ENCODE measurements around the gene MLH1. TPM values are rescaled to one million over a fixed set of nuclear protein-coding genes. Genes with fewer than 3 reads are reported as not detected.

Gene MLH1
- total and polyA plus RNA-seq, 10 of the 15 experiments (the other 5 are each of a cell fraction or from before 2014, with no cell fraction given) = 58.6 to 109 (median 81.4) TPM

DNA sequence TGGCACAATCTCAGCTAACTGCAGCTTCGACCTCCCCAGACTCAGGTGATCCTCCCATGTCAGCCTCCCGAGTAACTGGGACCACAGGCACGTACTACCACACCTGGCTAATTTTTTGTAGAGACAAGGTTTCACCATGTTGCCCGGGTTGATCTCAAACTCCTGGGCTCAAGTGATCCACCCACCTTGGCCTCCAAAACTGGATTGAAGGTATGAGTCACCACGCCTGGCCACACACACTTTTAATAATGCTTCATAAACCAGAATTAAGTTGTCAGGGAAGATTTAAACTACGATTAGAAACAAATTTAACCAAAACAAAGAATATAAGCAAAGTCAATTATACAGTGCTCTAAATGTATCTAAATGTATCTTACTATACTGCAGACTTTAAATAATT lies 93.6 kb downstream of the MLH1 start:
- no peak overlapping the region for H3K27ac ChIP-seq (ENCODE audit: control insufficient read depth, insufficient read depth)

DNA sequence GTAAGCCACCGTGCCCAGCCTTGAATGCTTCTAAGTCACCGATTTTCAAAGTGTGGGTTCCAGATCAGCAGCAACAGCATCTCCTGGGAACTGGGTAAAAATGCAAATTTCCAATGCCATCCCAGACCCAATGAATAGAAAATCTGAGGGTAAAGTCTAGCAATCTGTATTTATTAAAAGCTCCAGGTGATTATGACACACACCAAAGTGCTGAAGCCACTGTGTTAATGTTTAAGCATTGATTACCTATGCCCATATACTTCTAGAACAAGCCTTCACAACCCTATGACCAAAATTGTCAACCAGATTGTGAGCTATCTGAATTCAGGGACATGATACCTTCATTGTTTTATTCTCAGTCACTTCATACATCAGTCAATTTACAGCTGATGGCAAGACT lies 94.6 kb downstream of the MLH1 start:
- no peak overlapping the region for H3K27ac ChIP-seq (ENCODE audit: control insufficient read depth, insufficient read depth)
- 52% methylated on average over 2 of the region's 2 CpGs for WGBS (ENCODE audit: insufficient coverage, insufficient replicate concordance, low lambda C conversion rate, missing lambda C conversion rate)
- no peaks in the 10 kb centered on the region for H3K79me2 ChIP-seq (ENCODE audit: control insufficient read depth, insufficient read depth, low read length)
- no peak overlapping the region for H3K9ac ChIP-seq (ENCODE audit: control insufficient read depth, insufficient read depth, low read length)
- H3K27me3 ChIP-seq (replicated peaks in 1 of 2; ENCODE audit: control insufficient read depth in 2 of 2, insufficient read depth in 2 of 2, low read length in 1 of 2) = no peaks in the 10 kb centered on the region
- in situ Hi-C loops (cut with MboI) (no loop called here), intact Hi-C loops (cut with micrococcal nuclease; ENCODE audit: unreplicated experiment) (no loop called here)
- ChIA-PET CTCF (interaction anchor here (0.6 kb wide), 1 partner anchor 217 kb away, joined by 4 read pairs; no protein-coding TSS in a partner anchor), POLR2A (interaction anchor here (0.6 kb wide), 1 partner anchor 81 kb away, joined by 3 read pairs; no protein-coding TSS in a partner anchor), RAD21 (ENCODE audit: unreplicated experiment) (no interaction called here), SMC1A (ENCODE audit: uncharacterized antibody, unreplicated experiment) (interaction anchor here (0.6 to 1.1 kb wide), 2 partner anchors 30 to 145 kb away, joined by 3 read pairs; no protein-coding TSS in a partner anchor)
- FAIRE-seq (no peak), ATAC-seq (no peak), DNase-seq (ENCODE audit: low read depth, low spot score) (no peak)
- no peak overlapping the region for H3K4me2 ChIP-seq (ENCODE audit: control insufficient read depth, insufficient read depth)
- no TSS peak for BruUV-seq (replicated peaks)
- H3K9me3 ChIP-seq (replicated peaks; ENCODE audit: control insufficient read depth, insufficient read depth, low read length) = no peaks in the 10 kb centered on the region
- no peak overlapping the region for H3K4me3 ChIP-seq
- H3K36me3 ChIP-seq (ENCODE audit: control insufficient read depth in 2 of 2, insufficient read depth in 2 of 2, low read length in 1 of 2) = peaks cover 0 to 4% of the 10 kb centered on the region in 2 experiments; a peak in 1 of 4 replicates
- no peak overlapping the region for H2AFZ ChIP-seq (ENCODE audit: control insufficient read depth, low read depth, low read length)
- no peaks in the 10 kb centered on the region for H3K4me1 ChIP-seq (ENCODE audit: control insufficient read depth, insufficient read depth, low read length)
- no peaks in the 10 kb centered on the region for H4K20me1 ChIP-seq (ENCODE audit: control insufficient read depth, insufficient read depth)
- TF ChIP-seq, protein P1, sequence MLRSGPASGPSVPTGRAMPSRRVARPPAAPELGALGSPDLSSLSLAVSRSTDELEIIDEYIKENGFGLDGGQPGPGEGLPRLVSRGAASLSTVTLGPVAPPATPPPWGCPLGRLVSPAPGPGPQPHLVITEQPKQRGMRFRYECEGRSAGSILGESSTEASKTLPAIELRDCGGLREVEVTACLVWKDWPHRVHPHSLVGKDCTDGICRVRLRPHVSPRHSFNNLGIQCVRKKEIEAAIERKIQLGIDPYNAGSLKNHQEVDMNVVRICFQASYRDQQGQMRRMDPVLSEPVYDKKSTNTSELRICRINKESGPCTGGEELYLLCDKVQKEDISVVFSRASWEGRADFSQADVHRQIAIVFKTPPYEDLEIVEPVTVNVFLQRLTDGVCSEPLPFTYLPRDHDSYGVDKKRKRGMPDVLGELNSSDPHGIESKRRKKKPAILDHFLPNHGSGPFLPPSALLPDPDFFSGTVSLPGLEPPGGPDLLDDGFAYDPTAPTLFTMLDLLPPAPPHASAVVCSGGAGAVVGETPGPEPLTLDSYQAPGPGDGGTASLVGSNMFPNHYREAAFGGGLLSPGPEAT (IDR thresholded peaks at IDR 0.05; ENCODE audit: low read depth) = no peak
- TF ChIP-seq, protein P2, sequence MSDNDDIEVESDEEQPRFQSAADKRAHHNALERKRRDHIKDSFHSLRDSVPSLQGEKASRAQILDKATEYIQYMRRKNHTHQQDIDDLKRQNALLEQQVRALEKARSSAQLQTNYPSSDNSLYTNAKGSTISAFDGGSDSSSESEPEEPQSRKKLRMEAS (IDR thresholded peaks at IDR 0.05; ENCODE audit: low read depth, low read length) = no peak
- TF ChIP-seq HDAC2 (IDR thresholded peaks at IDR 0.05) (no peak), POLR2AphosphoS2 (IDR thresholded peaks at IDR 0.05; ENCODE audit: low read depth, low read length) (no peak), IRF4 (IDR thresholded peaks at IDR 0.05; ENCODE audit: low read depth, low read length) (no peak), JUNB (IDR thresholded peaks at IDR 0.05) (no peak), EZH2 (IDR thresholded peaks at IDR 0.05; ENCODE audit: borderline replicate concordance, control insufficient read depth, low read depth, low read length) (no peak), POU2F2 (IDR thresholded peaks at IDR 0.05; ENCODE audit: borderline replicate concordance, low read depth, low read length) (no peak)
- TF ChIP-seq, protein P3, sequence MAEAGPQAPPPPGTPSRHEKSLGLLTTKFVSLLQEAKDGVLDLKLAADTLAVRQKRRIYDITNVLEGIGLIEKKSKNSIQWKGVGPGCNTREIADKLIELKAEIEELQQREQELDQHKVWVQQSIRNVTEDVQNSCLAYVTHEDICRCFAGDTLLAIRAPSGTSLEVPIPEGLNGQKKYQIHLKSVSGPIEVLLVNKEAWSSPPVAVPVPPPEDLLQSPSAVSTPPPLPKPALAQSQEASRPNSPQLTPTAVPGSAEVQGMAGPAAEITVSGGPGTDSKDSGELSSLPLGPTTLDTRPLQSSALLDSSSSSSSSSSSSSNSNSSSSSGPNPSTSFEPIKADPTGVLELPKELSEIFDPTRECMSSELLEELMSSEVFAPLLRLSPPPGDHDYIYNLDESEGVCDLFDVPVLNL (IDR thresholded peaks at IDR 0.05; ENCODE audit: low read depth, low read length) = no peak
- TF ChIP-seq, protein P4, sequence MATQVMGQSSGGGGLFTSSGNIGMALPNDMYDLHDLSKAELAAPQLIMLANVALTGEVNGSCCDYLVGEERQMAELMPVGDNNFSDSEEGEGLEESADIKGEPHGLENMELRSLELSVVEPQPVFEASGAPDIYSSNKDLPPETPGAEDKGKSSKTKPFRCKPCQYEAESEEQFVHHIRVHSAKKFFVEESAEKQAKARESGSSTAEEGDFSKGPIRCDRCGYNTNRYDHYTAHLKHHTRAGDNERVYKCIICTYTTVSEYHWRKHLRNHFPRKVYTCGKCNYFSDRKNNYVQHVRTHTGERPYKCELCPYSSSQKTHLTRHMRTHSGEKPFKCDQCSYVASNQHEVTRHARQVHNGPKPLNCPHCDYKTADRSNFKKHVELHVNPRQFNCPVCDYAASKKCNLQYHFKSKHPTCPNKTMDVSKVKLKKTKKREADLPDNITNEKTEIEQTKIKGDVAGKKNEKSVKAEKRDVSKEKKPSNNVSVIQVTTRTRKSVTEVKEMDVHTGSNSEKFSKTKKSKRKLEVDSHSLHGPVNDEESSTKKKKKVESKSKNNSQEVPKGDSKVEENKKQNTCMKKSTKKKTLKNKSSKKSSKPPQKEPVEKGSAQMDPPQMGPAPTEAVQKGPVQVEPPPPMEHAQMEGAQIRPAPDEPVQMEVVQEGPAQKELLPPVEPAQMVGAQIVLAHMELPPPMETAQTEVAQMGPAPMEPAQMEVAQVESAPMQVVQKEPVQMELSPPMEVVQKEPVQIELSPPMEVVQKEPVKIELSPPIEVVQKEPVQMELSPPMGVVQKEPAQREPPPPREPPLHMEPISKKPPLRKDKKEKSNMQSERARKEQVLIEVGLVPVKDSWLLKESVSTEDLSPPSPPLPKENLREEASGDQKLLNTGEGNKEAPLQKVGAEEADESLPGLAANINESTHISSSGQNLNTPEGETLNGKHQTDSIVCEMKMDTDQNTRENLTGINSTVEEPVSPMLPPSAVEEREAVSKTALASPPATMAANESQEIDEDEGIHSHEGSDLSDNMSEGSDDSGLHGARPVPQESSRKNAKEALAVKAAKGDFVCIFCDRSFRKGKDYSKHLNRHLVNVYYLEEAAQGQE (IDR thresholded peaks at IDR 0.05; ENCODE audit: low read depth, low read length) = no peak

More for the DNA sequence above, 93.6 kb downstream of the MLH1 start:
- in situ Hi-C loops (cut with MboI) = no loop called here
- TF ChIP-seq HCFC1 (IDR thresholded peaks at IDR 0.05; ENCODE audit: low read length) = no peak
- no peak for TF ChIP-seq ASH2L (IDR thresholded peaks at IDR 0.05; ENCODE audit: borderline replicate concordance, low read depth)
- H3K9me3 ChIP-seq (replicated peaks; ENCODE audit: control insufficient read depth, insufficient read depth, low read length) = no peaks in the 10 kb centered on the region
- H3K9ac ChIP-seq (ENCODE audit: control insufficient read depth, insufficient read depth, low read length) = no peak overlapping the region
- CTCF ChIA-PET = no interaction called here
- SMC1A ChIA-PET (ENCODE audit: uncharacterized antibody, unreplicated experiment) = no interaction called here
- peaks cover 0 to 4% of the 10 kb centered on the region in 2 experiments; a peak in 1 of 4 replicates for H3K36me3 ChIP-seq (ENCODE audit: control insufficient read depth in 2 of 2, insufficient read depth in 2 of 2, low read length in 1 of 2)
- no peak overlapping the region for H2AFZ ChIP-seq (ENCODE audit: control insufficient read depth, low read depth, low read length)
- POLR2A ChIA-PET = no interaction called here
- H3K4me1 ChIP-seq (ENCODE audit: control insufficient read depth, insufficient read depth, low read length) = no peaks in the 10 kb centered on the region
- ATAC-seq (no peak), FAIRE-seq (no peak), DNase-seq (ENCODE audit: low read depth, low spot score) (no peak)
- H3K4me2 ChIP-seq (ENCODE audit: control insufficient read depth, insufficient read depth) = no peak overlapping the region
- no peak overlapping the region for H3K4me3 ChIP-seq
- intact Hi-C loops (cut with micrococcal nuclease; ENCODE audit: unreplicated experiment) = no loop called here
- H3K27me3 ChIP-seq (replicated peaks in 1 of 2; ENCODE audit: control insufficient read depth in 2 of 2, insufficient read depth in 2 of 2, low read length in 1 of 2) = no peaks in the 10 kb centered on the region
- H3K79me2 ChIP-seq (ENCODE audit: control insufficient read depth, insufficient read depth, low read length) = no peaks in the 10 kb centered on the region
- RAD21 ChIA-PET (ENCODE audit: unreplicated experiment) = no interaction called here
- WGBS (ENCODE audit: insufficient coverage, insufficient replicate concordance, low lambda C conversion rate, missing lambda C conversion rate) = 89% methylated on average over 6 of the region's 6 CpGs
- no TSS peak for BruUV-seq (replicated peaks)
- H4K20me1 ChIP-seq (ENCODE audit: control insufficient read depth, insufficient read depth) = no peaks in the 10 kb centered on the region

Data from GM12878 (cell line).